GM18873 (cell line): ENCODE data around the gene PDGFD.

Source experiments
- ATAC-seq: cut with Tn5 transposase; IDR thresholded peaks from one replicate; pipeline ENCODE4 v1.9.1; 2021; ENCODE audit warnings: mild to moderate bottlenecking, moderate library complexity, moderate number of reproducible peaks; ENCODE audit not compliant: unreplicated experiment, low FRiP score

The PDGFD gene

GRCh38 chr11:103929170-103929903 is 234.6 kb downstream of the PDGFD start:
- peak; percentile 98 for ATAC-seq

DNA sequence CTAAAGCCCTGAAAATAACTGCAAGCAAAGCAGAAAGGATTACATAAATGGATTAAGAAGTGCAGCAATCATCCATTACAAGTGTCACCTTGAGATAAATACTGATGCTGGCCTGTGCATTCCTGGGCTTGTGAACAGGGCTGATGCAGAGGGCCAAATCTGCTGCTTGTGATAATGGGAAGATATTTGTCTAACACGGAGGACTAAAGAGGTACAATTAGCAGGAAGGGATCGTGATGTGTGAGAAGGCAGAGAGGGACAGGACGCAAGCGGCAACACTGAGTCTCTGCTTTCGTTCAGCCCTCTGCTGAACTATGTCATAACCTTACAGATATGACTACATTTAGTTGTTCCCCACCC is 235.2 kb downstream of the PDGFD start:
- ATAC-seq = no peak

DNA sequence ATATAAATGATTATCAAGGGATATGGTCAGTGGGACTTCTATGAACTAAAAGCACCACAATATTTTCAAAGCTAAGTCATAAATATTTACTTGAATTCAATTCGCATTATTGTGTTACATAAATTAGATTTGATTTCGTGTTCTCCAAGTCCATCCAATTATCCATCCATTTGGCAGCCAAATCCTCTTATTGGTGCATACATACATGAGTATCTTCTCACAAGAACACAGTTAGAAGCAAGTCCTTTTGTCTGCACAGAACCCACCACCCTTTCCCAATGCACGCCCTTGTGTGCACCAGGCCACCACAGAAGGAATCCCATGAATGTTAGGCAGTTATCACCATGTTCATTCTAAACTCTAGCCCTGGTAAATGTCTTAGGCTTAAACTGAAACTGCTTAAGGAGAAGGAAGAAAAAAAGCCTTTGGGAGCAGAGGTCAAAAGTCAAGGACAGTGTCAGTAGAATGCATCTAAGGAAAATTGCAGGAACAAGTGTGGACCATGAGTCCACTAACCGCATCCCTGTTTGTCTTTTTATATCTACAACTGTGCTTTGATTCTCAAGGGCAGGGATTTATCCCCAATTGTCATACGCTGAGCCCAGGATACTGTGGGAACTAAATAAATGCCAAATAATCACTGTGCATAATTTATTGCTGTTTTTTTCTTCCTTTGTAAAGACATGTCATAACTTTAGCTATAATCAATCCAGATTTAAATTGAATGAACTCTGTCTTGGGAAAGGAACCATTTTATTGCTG is 235.7 kb downstream of the PDGFD start:
- ATAC-seq = no peak

- ATAC-seq = no peak
Measured at GRCh38 chr11:103927535-103927934, 236.4 kb downstream of the PDGFD start.

- ATAC-seq = no peak
Measured at GRCh38 chr11:103926990-103927389, 237.0 kb downstream of the PDGFD start.

- no peak for ATAC-seq
Measured at GRCh38 chr11:103924166-103925013, 239.6 kb downstream of the PDGFD start.

GRCh38 chr11:103923451-103923931 is 240.5 kb downstream of the PDGFD start:
- no peak for ATAC-seq

- no peak for ATAC-seq
Measured at GRCh38 chr11:103920933-103921332, 243.0 kb downstream of the PDGFD start.

- ATAC-seq = peak; percentile 56
Measured at GRCh38 chr11:103920449-103920848, 243.5 kb downstream of the PDGFD start.

- ATAC-seq = no peak
Measured at GRCh38 chr11:103910721-103911120, 253.2 kb downstream of the PDGFD start.

GRCh38 chr11:103907548-103908455 is 256.1 kb downstream of the PDGFD start:
- no peak for ATAC-seq

DNA sequence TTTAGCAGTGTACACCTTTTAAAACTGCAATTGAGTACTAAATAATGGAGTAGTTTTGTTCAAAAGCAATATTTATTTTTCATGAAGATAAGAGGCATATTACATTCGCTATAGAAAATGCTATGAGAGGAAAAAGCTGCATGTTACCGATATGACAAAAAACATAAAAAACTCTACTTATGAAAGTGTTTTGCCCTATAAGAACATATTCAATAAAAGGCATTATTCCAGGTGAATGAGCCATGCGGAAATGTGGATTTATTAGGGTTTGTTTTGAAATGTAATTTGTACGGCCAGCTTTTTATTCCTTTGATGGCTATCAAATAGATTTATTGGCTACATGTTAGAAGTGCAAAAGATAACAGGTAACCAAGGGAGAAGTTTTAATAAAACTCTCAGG is 256.8 kb downstream of the PDGFD start:
- ATAC-seq = no peak

DNA sequence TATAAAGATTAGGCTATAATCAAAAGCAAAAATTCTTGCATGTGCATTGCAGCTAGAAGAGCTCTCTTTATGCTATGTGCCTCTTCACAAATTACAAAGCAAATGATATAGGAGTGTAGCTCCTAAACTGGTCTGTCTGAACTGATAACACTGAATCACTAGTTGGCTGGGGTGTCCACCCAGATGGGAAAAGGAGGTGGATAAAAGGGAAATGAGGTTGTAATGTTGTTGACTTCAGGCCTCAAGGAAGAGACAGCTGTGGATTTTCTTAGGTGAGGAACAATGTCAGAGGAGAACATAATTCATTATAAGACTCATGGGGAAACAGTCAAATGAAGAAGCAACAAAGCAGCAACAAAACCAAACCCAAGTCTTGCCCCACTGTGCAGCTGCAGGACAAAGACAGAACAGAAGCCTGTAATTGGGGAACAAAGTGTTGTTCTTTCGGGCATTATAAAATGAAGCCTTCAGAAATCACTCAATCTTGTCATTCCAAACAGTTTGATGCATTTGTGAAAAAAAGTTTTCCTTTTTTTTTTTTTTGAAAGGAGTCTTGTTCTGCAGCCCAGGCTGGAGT is 257.6 kb downstream of the PDGFD start:
- ATAC-seq = no peak

DNA sequence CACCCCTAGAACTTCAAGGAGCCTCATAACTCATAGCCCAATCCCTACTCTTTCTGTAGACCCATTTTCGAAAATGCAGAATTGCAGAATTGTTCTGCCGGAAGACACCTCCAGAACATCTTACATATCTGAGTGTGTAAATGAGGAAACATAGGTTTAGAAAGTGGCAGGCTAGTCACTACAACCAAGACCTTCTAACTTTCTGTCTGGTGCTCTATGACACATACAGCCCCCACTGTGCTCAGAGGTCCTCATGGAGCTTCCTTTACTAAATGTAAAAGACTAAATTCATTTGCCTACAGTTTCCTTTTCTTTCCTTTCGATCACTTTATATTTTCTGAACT is 259.7 kb downstream of the PDGFD start:
- ATAC-seq = peak; percentile 81

- ATAC-seq = peak; percentile 83
Measured at GRCh38 chr11:103903621-103904323, 260.2 kb downstream of the PDGFD start.

GRCh38 chr11:103902994-103903393 is 261.0 kb downstream of the PDGFD start:
- ATAC-seq = no peak

GRCh38 chr11:103901656-103902055 is 262.3 kb downstream of the PDGFD start:
- no peak for ATAC-seq

DNA sequence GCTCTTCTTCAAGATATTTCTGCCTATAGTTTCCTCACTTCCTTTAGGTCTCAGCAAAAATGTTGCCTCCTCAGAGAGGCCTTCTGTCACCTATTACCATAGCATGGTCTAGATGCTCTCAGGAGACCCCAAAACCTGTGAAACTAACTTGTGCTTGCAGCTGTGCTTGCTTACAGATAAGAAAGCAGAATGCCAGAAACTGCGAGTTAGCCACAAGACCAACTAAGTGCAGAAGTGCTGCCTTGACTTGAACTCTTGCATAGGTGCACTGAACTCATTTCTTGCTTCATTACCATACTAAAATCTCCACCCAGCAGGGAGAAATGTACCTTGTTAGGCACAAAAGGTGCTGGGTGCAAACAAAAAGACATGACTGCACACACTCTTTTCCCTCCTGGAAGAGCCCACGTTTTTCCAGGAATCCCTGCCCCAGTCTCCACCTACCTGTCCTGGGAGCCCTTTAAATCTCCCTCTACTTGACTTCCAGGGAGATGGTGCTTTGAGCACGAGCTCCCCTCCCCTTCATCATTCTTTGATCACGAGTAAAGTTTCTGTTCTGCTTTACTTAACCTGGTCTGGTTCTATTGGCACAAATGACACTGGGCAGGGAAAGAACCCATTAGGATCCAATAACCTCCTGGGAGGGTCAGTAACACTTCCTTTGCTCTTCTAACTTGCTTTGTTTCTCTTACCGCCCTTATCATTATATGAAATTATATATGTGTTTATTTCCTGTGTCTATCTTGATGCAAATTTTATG is 265.2 kb downstream of the PDGFD start:
- ATAC-seq = peak; percentile 84
